GM20431 (cell line): ENCODE data around the gene PACRG.

Experiments used
- in situ Hi-C: fragments of 300-500 bp; cut with MseI, MboI; formaldehyde crosslinking; loops from one replicate; pipeline ENCODE4 v1.15.0; 2020; ENCODE audit warnings: low sequenced_read_pairs; ENCODE audit not compliant: unreplicated experiment

PACRG gene

GRCh38 chr6:162770955-162771354, 43.2 kb downstream of the PACRG start:
- in situ Hi-C loops, result no loop called here

GRCh38 chr6:162772466-162772865, 44.7 kb downstream of the PACRG start:
- in situ Hi-C loops, result no loop called here

GRCh38 chr6:162773996-162774395, 46.2 kb downstream of the PACRG start:
- in situ Hi-C loops, result no loop called here

GRCh38 chr6:162777091-162777490, 49.3 kb downstream of the PACRG start:
- in situ Hi-C loops, result no loop called here

- in situ Hi-C loops, result no loop called here
Observed at GRCh38 chr6:162778603-162779002, 50.8 kb downstream of the PACRG start.

GRCh38 chr6:162785632-162786242, 58.0 kb downstream of the PACRG start:
- in situ Hi-C loops, result no loop called here

GRCh38 chr6:162798546-162799266, 70.9 kb downstream of the PACRG start:
- in situ Hi-C loops, result no loop called here

- in situ Hi-C loops, result no loop called here
Observed at GRCh38 chr6:162814426-162814973, 86.7 kb downstream of the PACRG start.

GRCh38 chr6:162817196-162817595, 89.4 kb downstream of the PACRG start:
- in situ Hi-C loops, result no loop called here

GRCh38 chr6:162819284-162819683, 91.5 kb downstream of the PACRG start:
- in situ Hi-C loops, result no loop called here

GRCh38 chr6:162821102-162821501, 93.3 kb downstream of the PACRG start:
- in situ Hi-C loops, result no loop called here

- in situ Hi-C loops, result no loop called here
Observed at GRCh38 chr6:162825597-162825996, 97.8 kb downstream of the PACRG start.

GRCh38 chr6:162829013-162829742, 101.4 kb downstream of the PACRG start:
- in situ Hi-C loops, result no loop called here

GRCh38 chr6:162833776-162834175, 106.0 kb downstream of the PACRG start:
- in situ Hi-C loops, result no loop called here

GRCh38 chr6:162845972-162846371, 118.2 kb downstream of the PACRG start:
- in situ Hi-C loops, result no loop called here

GRCh38 chr6:162846723-162847122, 118.9 kb downstream of the PACRG start:
- in situ Hi-C loops, result no loop called here

GRCh38 chr6:162849269-162849668, 121.5 kb downstream of the PACRG start:
- in situ Hi-C loops, result no loop called here

- in situ Hi-C loops, result no loop called here
Observed at GRCh38 chr6:162852192-162852591, 124.4 kb downstream of the PACRG start.

- in situ Hi-C loops, result no loop called here
Observed at GRCh38 chr6:162852840-162853577, 125.2 kb downstream of the PACRG start.

GRCh38 chr6:162854228-162854627, 126.5 kb downstream of the PACRG start:
- in situ Hi-C loops, result no loop called here
